Astrocyte (in vitro differentiated cells and primary cell): ENCODE measurements around the gene STXBP1. TPM values are rescaled to one million over a fixed set of nuclear protein-coding genes. Genes with fewer than 3 reads are reported as not detected.
A peak's percentile ranks its signal among the peaks of the same experiment; 100 is the strongest.
"Not testable (repeated sequence)": the region's sequence is repeated elsewhere in the genome, so short reads cannot be mapped to it uniquely, and the experiment has no call there.

Source experiments
- DNase-seq: peaks from one replicate; pipeline ENCODE4 v3.0.0-alpha.2; 2010; ENCODE audit warnings: low read depth
- FAIRE-seq: peaks from 2 replicates; lab custom pipeline; 2011; peaks lifted over from hg19 to GRCh38; lab: Jason Lieb, UNC
- H2AFZ ChIP-seq: 2 replicates; pipeline ENCODE4 v1.6.0; 2012; ENCODE audit warnings: low read depth, low read length, inconsistent platforms
- H3K27ac ChIP-seq: 2 replicates; pipeline ENCODE4 v1.5.1; 2011; ENCODE audit warnings: low read depth, low read length, inconsistent platforms
- H3K27me3 ChIP-seq: 2 replicates; pipeline ENCODE4 v1.6.0; 2011; ENCODE audit warnings: low read length, inconsistent platforms; ENCODE audit not compliant: insufficient read depth
- H3K36me3 ChIP-seq: 2 replicates; pipeline ENCODE4 v1.5.1; 2011; ENCODE audit warnings: low read length, inconsistent platforms; ENCODE audit not compliant: insufficient read depth
- H3K4me1 ChIP-seq: 2 replicates; pipeline ENCODE4 v1.5.1; 2011; ENCODE audit warnings: low read length, inconsistent platforms; ENCODE audit not compliant: insufficient read depth
- H3K4me2 ChIP-seq: 2 replicates; pipeline ENCODE4 v1.6.0; 2012; ENCODE audit warnings: low read length, inconsistent platforms
- H3K4me3 ChIP-seq: 2 replicates; pipeline ENCODE4 v1.5.1; 2011; ENCODE audit warnings: low read depth, mild to moderate bottlenecking, low read length, inconsistent platforms; ENCODE audit not compliant: insufficient read depth
- H3K79me2 ChIP-seq: 2 replicates; pipeline ENCODE4 v1.6.0; 2012; ENCODE audit warnings: mild to moderate bottlenecking, low read length, inconsistent platforms; ENCODE audit not compliant: insufficient read depth
- H3K9ac ChIP-seq: 2 replicates; pipeline ENCODE4 v1.6.0; 2012; ENCODE audit warnings: mild to moderate bottlenecking, low read length, inconsistent platforms
- H3K9me3 ChIP-seq: 2 replicates; pipeline ENCODE4 v1.5.1; 2012; ENCODE audit warnings: low read depth, mild to moderate bottlenecking, low read length, inconsistent platforms; ENCODE audit not compliant: insufficient read depth
- H4K20me1 ChIP-seq: 2 replicates; pipeline ENCODE4 v1.6.0; 2012; ENCODE audit warnings: low read length, inconsistent platforms; ENCODE audit not compliant: insufficient read depth
- H3K27ac Mint-ChIP-seq: one replicate; pipeline ENCODE4 v1.8.0; 2021; ENCODE audit warnings: mild to moderate bottlenecking, mixed read lengths; ENCODE audit not compliant: unreplicated experiment
- H3K27me3 Mint-ChIP-seq: one replicate; pipeline ENCODE4 v1.8.0; 2021; ENCODE audit warnings: low read depth, mixed read lengths; ENCODE audit not compliant: unreplicated experiment
- H3K36me3 Mint-ChIP-seq: one replicate; pipeline ENCODE4 v1.8.0; 2021; ENCODE audit warnings: low read depth, mixed read lengths; ENCODE audit not compliant: unreplicated experiment
- H3K4me1 Mint-ChIP-seq: one replicate; pipeline ENCODE4 v1.8.0; 2021; ENCODE audit warnings: low read depth, mixed read lengths; ENCODE audit not compliant: unreplicated experiment
- H3K4me3 Mint-ChIP-seq: one replicate; pipeline ENCODE4 v1.8.0; 2021; ENCODE audit warnings: mild to moderate bottlenecking, moderate library complexity, mixed read lengths; ENCODE audit not compliant: unreplicated experiment
- H3K9me3 Mint-ChIP-seq: one replicate; pipeline ENCODE4 v1.8.0; 2021; ENCODE audit warnings: mild to moderate bottlenecking, mixed read lengths; ENCODE audit not compliant: unreplicated experiment
- CTCF ChIP-seq: IDR thresholded peaks from 2 replicates; pipeline ENCODE4 v1.5.1; 2011; ENCODE audit warnings: low read depth, mild to moderate bottlenecking, inconsistent platforms, low read length, moderate library complexity; ENCODE audit not compliant: insufficient read depth
- EZH2 ChIP-seq: IDR thresholded peaks from 2 replicates; pipeline ENCODE4 v1.6.1; 2012; ENCODE audit warnings: mild to moderate bottlenecking, low read length, inconsistent platforms; ENCODE audit not compliant: insufficient read depth
- total RNA-seq: library from RNA; stranded (reverse); gene quantifications from 2 replicates; pipeline ENCODE4 v1.2.1, GENCODE V29; 2021

The STXBP1 gene
- total RNA-seq, 1 donor from 2014 or later, result 39.6 TPM

GRCh38 chr9:127612939-127613582 is 984 bp downstream of the STXBP1 start:
- Histone ChIP-seq H3K4me1 (peaks cover 11% of the 10 kb centered on the region), H2AFZ (peak overlapping the region; percentile 93), H3K9ac (peak overlapping the region; percentile 87), H3K9me3 (no peaks in the 10 kb centered on the region), H3K4me3 (peak overlapping the region; percentile 85), H3K36me3 (no peaks in the 10 kb centered on the region), H3K27ac (peak overlapping the region; percentile 19), H3K27me3 (peaks cover 18% of the 10 kb centered on the region), H3K4me2 (peak overlapping the region; percentile 99), H4K20me1 (peaks cover 13% of the 10 kb centered on the region), H3K79me2 (peaks cover 18% of the 10 kb centered on the region)
- Mint-ChIP-seq H3K27ac (peak overlapping the region; percentile 73), H3K9me3 (peaks cover 2% of the 10 kb centered on the region), H3K36me3 (no peaks in the 10 kb centered on the region), H3K4me3 (peak overlapping the region; percentile 92), H3K27me3 (peaks cover 15% of the 10 kb centered on the region), H3K4me1 (no peaks in the 10 kb centered on the region)
- TF ChIP-seq EZH2, result no peak
- TF ChIP-seq CTCF, result no peak
- peak; percentile 63 for DNase-seq
- no peak for FAIRE-seq

GRCh38 chr9:127613583-127613954 is 1.5 kb downstream of the STXBP1 start:
- Histone ChIP-seq H3K4me2 (peak overlapping the region; percentile 99), H4K20me1 (peaks cover 14% of the 10 kb centered on the region), H3K27ac (peak overlapping the region; percentile 19), H3K9me3 (no peaks in the 10 kb centered on the region), H3K27me3 (peaks cover 17% of the 10 kb centered on the region), H3K4me1 (peaks cover 6% of the 10 kb centered on the region), H3K9ac (peak overlapping the region; percentile 87), H3K79me2 (peaks cover 18% of the 10 kb centered on the region), H2AFZ (peak overlapping the region; percentile 93), H3K36me3 (no peaks in the 10 kb centered on the region), H3K4me3 (peak overlapping the region; percentile 85)
- Mint-ChIP-seq H3K27ac (peak overlapping the region; percentile 73), H3K9me3 (peaks cover 2% of the 10 kb centered on the region), H3K27me3 (peaks cover 15% of the 10 kb centered on the region), H3K4me1 (no peaks in the 10 kb centered on the region), H3K4me3 (peak overlapping the region; percentile 92), H3K36me3 (no peaks in the 10 kb centered on the region)
- TF ChIP-seq CTCF, result no peak
- TF ChIP-seq EZH2, result no peak
- no peak for DNase-seq
- FAIRE-seq, result no peak

GRCh38 chr9:127614961-127615360 is 2.9 kb downstream of the STXBP1 start:
- Histone ChIP-seq H3K79me2 (peaks cover 18% of the 10 kb centered on the region), H2AFZ (no peak overlapping the region), H3K27ac (no peak overlapping the region), H4K20me1 (peaks cover 14% of the 10 kb centered on the region), H3K27me3 (peaks cover 7% of the 10 kb centered on the region), H3K9me3 (no peaks in the 10 kb centered on the region), H3K9ac (no peak overlapping the region), H3K4me2 (no peak overlapping the region), H3K4me3 (no peak overlapping the region), H3K36me3 (no peaks in the 10 kb centered on the region), H3K4me1 (peaks cover 5% of the 10 kb centered on the region)
- Mint-ChIP-seq H3K4me3 (no peak overlapping the region), H3K27me3 (peaks cover 7% of the 10 kb centered on the region), H3K9me3 (peaks cover under 1% of the 10 kb centered on the region), H3K4me1 (no peaks in the 10 kb centered on the region), H3K27ac (no peak overlapping the region), H3K36me3 (no peaks in the 10 kb centered on the region)
- no peak for DNase-seq
- FAIRE-seq, result no peak
- TF ChIP-seq EZH2, result no peak
- TF ChIP-seq CTCF, result no peak

GRCh38 chr9:127621339-127621970 is 9.4 kb downstream of the STXBP1 start:
- H4K20me1 ChIP-seq, result peaks cover 20% of the 10 kb centered on the region
- peak; percentile 13 for DNase-seq
- not testable (repeated sequence) for H2AFZ ChIP-seq, H3K4me1 ChIP-seq, H3K9me3 Mint-ChIP-seq, H3K27me3 ChIP-seq, H3K79me2 ChIP-seq, H3K4me3 Mint-ChIP-seq, H3K4me3 ChIP-seq, H3K36me3 ChIP-seq, H3K4me1 Mint-ChIP-seq, FAIRE-seq, H3K4me2 ChIP-seq, H3K27ac ChIP-seq, H3K36me3 Mint-ChIP-seq, H3K9ac ChIP-seq, H3K27me3 Mint-ChIP-seq, H3K9me3 ChIP-seq
- H3K27ac Mint-ChIP-seq, result peak overlapping the region; percentile 72
